ENCODE data around the gene BRD1. TPM values are rescaled to one million over a fixed set of nuclear protein-coding genes. Genes with fewer than 3 reads are reported as not detected.

The BRD1 gene
- total RNA-seq (100 to 1,000 TPM; 127 to 153 TPM), total RNA-seq (197 to 240 reads per million in 2 donors)

GRCh38 chr22:49827853-49828598 is at the start of gene BRD1:
BRD1 (minus strand) TSS chr22:49827873; CDS start chr22:49824317, 3,556 bp downstream.
- Mint-ChIP-seq H3K36me3 (ENCODE audit: low read depth) (peaks cover 7% of the 10 kb centered on the region), H3K27ac (peak within 1 kb of the TSS; percentile 97), H3K4me1 (peaks cover 39% of the 10 kb centered on the region), H3K4me3 (peak within 1 kb of the TSS; percentile 93), H3K27me3 (no peaks in the 10 kb centered on the region)
- no peaks in the 10 kb centered on the region for H3K9me3 ChIP-seq (ENCODE audit: control insufficient read depth, low read length, poor library complexity, severe bottlenecking)
- peak; percentile 69 for ATAC-seq
- peak; percentile 39 to 50 (median 46) for DNase-seq

DNA sequence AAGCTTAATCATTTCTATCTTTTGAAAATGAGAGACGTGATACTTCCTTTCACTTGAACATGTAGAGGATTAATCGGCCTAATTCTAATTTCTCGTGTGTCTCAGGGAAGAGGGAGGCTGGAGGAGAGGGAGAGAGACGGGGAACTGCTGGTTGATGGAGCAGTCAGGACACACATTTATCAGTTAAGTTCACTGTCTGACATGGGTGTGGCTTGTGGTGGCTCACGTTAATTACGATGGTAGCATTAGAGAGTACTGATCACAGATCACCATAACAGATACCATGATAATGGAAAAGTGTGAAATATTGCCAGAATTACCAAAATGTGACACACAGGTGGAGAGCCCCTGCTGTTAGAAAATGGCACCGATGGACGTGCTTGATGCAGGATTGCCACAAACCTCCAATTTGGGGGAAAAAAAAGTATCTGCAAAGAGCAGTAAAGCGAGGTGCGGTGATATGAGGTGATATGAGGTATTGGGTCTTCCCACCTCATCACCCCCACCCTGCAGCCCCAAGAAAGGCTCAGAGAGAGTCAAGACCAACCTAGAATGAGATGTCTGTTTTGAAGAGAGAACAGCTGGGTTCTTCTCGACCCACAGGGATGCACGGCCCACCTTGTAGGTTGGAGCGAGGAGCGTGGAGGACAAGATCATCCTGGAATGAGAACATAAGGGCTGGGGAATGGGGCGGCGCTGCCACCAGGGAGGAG is 45.7 kb upstream of the BRD1 start:
- ATAC-seq = no peak
- no peaks in the 10 kb centered on the region for H3K36me3 Mint-ChIP-seq (ENCODE audit: low read depth)
- no peaks in the 10 kb centered on the region for H3K27me3 Mint-ChIP-seq
- H3K27ac Mint-ChIP-seq = no peak overlapping the region
- H3K4me1 Mint-ChIP-seq = peaks cover 39% of the 10 kb centered on the region
- no peak overlapping the region for H3K4me3 Mint-ChIP-seq
- H3K9me3 ChIP-seq (ENCODE audit: control insufficient read depth, low read length, poor library complexity, severe bottlenecking) = no peaks in the 10 kb centered on the region
- DNase-seq = no peak

- H3K9me3 ChIP-seq (ENCODE audit: control insufficient read depth, low read length, poor library complexity, severe bottlenecking) = no peaks in the 10 kb centered on the region
- ATAC-seq = no peak
- peak overlapping the region; percentile 34 for H3K27ac Mint-ChIP-seq
- no peaks in the 10 kb centered on the region for H3K36me3 Mint-ChIP-seq (ENCODE audit: low read depth)
- peaks cover 46% of the 10 kb centered on the region for H3K4me1 Mint-ChIP-seq
- no peak overlapping the region for H3K4me3 Mint-ChIP-seq
- no peaks in the 10 kb centered on the region for H3K27me3 Mint-ChIP-seq
- DNase-seq = no peak
Observed at GRCh38 chr22:49872347-49872746, 44.7 kb upstream of the BRD1 start.

- H3K4me1 Mint-ChIP-seq = peaks cover 52% of the 10 kb centered on the region
Observed at GRCh38 chr22:49871482-49871881, 43.8 kb upstream of the BRD1 start.

GRCh38 chr22:49869845-49870712 is 42.4 kb upstream of the BRD1 start:
- no peaks in the 10 kb centered on the region for H3K36me3 Mint-ChIP-seq (ENCODE audit: low read depth)
- H3K27me3 Mint-ChIP-seq = no peaks in the 10 kb centered on the region
- H3K4me3 Mint-ChIP-seq = peak overlapping the region; percentile 46
- peak overlapping the region; percentile 70 for H3K27ac Mint-ChIP-seq
- H3K4me1 Mint-ChIP-seq = peaks cover 48% of the 10 kb centered on the region
- no peaks in the 10 kb centered on the region for H3K9me3 ChIP-seq (ENCODE audit: control insufficient read depth, low read length, poor library complexity, severe bottlenecking)
- no peak for DNase-seq
- ATAC-seq = peak; percentile 81

More at GRCh38 chr22:49871482-49871881, 43.8 kb upstream of the BRD1 start:
- no peak overlapping the region for H3K4me3 Mint-ChIP-seq
- DNase-seq (no peak), ATAC-seq (no peak)
- no peaks in the 10 kb centered on the region for H3K27me3 Mint-ChIP-seq
- peak overlapping the region; percentile 34 for H3K27ac Mint-ChIP-seq
- no peaks in the 10 kb centered on the region for H3K36me3 Mint-ChIP-seq (ENCODE audit: low read depth)
- H3K9me3 ChIP-seq (ENCODE audit: control insufficient read depth, low read length, poor library complexity, severe bottlenecking) = no peaks in the 10 kb centered on the region

- no peaks in the 10 kb centered on the region for H3K27me3 Mint-ChIP-seq
- ATAC-seq (no peak), DNase-seq (no peak)
- H3K9me3 ChIP-seq (ENCODE audit: control insufficient read depth, low read length, poor library complexity, severe bottlenecking) = no peaks in the 10 kb centered on the region
- H3K4me3 Mint-ChIP-seq = peak overlapping the region; percentile 46
- peaks cover 49% of the 10 kb centered on the region for H3K4me1 Mint-ChIP-seq
- H3K36me3 Mint-ChIP-seq (ENCODE audit: low read depth) = no peaks in the 10 kb centered on the region
- H3K27ac Mint-ChIP-seq = peak overlapping the region; percentile 95
Observed at GRCh38 chr22:49869086-49869830, 41.6 kb upstream of the BRD1 start.

DNA sequence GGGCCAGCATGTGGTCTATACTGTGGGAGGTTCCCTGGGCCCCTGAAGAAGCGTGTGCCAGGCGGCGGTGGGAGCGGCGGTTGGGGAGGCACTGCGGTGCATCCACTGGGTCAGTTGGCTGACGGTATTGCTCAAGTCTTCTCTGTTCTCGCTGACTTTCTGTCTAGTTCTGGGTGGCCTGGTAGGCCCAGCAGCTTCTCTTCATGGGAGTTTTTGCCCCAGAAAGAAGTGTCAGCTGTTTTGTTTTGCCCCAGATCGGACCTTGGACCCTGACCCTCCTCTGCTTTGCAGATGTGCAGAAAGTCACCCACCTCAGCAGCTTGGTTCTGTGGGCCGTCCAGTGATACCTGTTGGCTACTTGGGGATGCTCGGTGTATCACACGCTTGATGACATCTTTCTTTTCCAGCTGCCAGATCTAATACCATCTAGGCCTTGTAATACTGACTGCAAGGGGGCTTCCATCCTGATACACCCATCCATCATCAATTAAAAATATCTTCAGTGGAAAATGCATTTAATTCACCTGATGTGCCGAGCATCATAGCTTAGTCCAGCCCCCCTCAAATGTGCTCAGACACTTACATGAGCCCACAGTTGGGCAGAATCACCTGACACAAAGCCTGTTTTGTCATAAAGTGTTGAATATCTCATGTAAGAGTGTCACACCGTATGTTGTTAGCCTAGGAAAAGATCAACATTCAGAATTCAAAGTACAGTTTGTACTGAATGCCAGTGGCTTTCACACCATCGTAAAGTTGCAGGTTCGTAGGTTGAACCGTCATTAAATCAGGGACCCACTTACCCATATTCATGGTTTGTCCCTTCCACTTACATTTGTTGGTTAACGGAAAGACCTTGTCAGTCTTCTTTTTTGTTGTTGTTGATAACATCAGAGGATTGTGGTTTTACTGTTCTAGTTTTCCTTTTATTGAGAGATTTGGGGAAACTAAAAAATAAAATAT is 39.9 kb upstream of the BRD1 start:
- H3K4me1 Mint-ChIP-seq = peaks cover 52% of the 10 kb centered on the region
- no peaks in the 10 kb centered on the region for H3K9me3 ChIP-seq (ENCODE audit: control insufficient read depth, low read length, poor library complexity, severe bottlenecking)
- DNase-seq (no peak), ATAC-seq (peak; percentile 68)
- H3K4me3 Mint-ChIP-seq = peak overlapping the region; percentile 83
- no peaks in the 10 kb centered on the region for H3K27me3 Mint-ChIP-seq
- no peaks in the 10 kb centered on the region for H3K36me3 Mint-ChIP-seq (ENCODE audit: low read depth)
- peak overlapping the region; percentile 95 for H3K27ac Mint-ChIP-seq

- peak overlapping the region; percentile 95 for H3K27ac Mint-ChIP-seq
- H3K36me3 Mint-ChIP-seq (ENCODE audit: low read depth) = no peaks in the 10 kb centered on the region
- no peak for ATAC-seq
- peaks cover 53% of the 10 kb centered on the region for H3K4me1 Mint-ChIP-seq
- H3K9me3 ChIP-seq (ENCODE audit: control insufficient read depth, low read length, poor library complexity, severe bottlenecking) = no peaks in the 10 kb centered on the region
- peak overlapping the region; percentile 83 for H3K4me3 Mint-ChIP-seq
- no peak for DNase-seq
- H3K27me3 Mint-ChIP-seq = no peaks in the 10 kb centered on the region
Observed at GRCh38 chr22:49866646-49867045, 39.0 kb upstream of the BRD1 start.

DNA sequence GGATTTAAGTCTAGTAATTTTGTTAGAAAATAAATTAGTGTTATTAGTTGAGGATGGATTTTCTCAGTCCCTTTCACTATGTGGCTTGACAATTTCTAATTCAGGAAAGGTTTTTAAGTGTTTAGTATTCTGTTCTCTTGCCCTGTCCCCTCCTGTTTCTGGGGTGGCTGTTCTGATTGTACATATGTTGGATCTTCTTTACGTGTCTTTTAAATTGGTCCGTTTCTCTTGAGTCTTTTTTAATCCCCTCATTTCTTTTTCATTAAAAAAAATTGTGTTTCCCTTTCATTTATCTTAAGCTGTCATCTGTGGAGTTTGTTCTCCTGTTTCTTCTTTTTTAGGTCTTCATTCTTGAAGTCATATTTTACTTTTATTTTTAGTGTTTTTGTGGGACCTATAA is 38.5 kb upstream of the BRD1 start:
- H3K36me3 Mint-ChIP-seq (ENCODE audit: low read depth) = no peaks in the 10 kb centered on the region
- no peaks in the 10 kb centered on the region for H3K27me3 Mint-ChIP-seq
- DNase-seq = no peak
- ATAC-seq = no peak
- no peak overlapping the region for H3K4me3 Mint-ChIP-seq
- H3K27ac Mint-ChIP-seq = peak overlapping the region; percentile 95
- H3K4me1 Mint-ChIP-seq = peaks cover 54% of the 10 kb centered on the region
- H3K9me3 ChIP-seq (ENCODE audit: control insufficient read depth, low read length, poor library complexity, severe bottlenecking) = no peaks in the 10 kb centered on the region

DNA sequence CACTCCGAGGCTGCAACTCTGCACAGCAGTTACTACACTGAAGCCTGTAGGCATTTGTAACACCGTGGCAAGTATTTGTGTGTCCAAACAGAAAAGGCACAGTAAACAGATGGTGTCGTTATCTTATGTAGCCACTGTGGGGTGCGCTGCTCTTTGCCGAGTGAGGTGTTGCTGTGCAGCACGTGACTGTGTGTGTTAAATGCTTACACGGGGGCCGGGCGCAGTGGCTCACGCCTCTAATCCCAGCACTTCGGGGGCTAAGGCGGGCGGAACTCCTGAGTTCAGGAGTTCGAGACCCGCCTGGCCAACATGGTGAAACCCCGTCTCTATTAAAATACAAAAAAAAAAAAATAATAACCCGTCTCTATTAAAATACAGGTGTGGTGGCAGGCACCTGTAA is 37.5 kb upstream of the BRD1 start:
- no peak overlapping the region for H3K27ac Mint-ChIP-seq
- H3K27me3 Mint-ChIP-seq = no peaks in the 10 kb centered on the region
- H3K4me1 Mint-ChIP-seq = peaks cover 48% of the 10 kb centered on the region
- no peaks in the 10 kb centered on the region for H3K9me3 ChIP-seq (ENCODE audit: control insufficient read depth, low read length, poor library complexity, severe bottlenecking)
- no peaks in the 10 kb centered on the region for H3K36me3 Mint-ChIP-seq (ENCODE audit: low read depth)
- no peak overlapping the region for H3K4me3 Mint-ChIP-seq
- ATAC-seq = no peak
- no peak for DNase-seq

- peak; percentile 44 for ATAC-seq
Observed at GRCh38 chr22:49863931-49864330, 36.3 kb upstream of the BRD1 start.

GRCh38 chr22:49862496-49862776 is 34.8 kb upstream of the BRD1 start:
- Mint-ChIP-seq H3K36me3 (ENCODE audit: low read depth) (no peaks in the 10 kb centered on the region), H3K27ac (no peak overlapping the region), H3K4me1 (peaks cover 36% of the 10 kb centered on the region), H3K4me3 (no peak overlapping the region), H3K27me3 (no peaks in the 10 kb centered on the region)
- DNase-seq (no peak), ATAC-seq (no peak)
- H3K9me3 ChIP-seq (ENCODE audit: control insufficient read depth, low read length, poor library complexity, severe bottlenecking) = no peaks in the 10 kb centered on the region

More at GRCh38 chr22:49863931-49864330, 36.3 kb upstream of the BRD1 start:
- H3K36me3 Mint-ChIP-seq (ENCODE audit: low read depth) = no peaks in the 10 kb centered on the region
- no peak for DNase-seq
- H3K4me1 Mint-ChIP-seq = peaks cover 42% of the 10 kb centered on the region
- H3K27ac Mint-ChIP-seq = peak overlapping the region; percentile 80
- peak overlapping the region; percentile 21 for H3K4me3 Mint-ChIP-seq
- H3K27me3 Mint-ChIP-seq = no peaks in the 10 kb centered on the region
- H3K9me3 ChIP-seq (ENCODE audit: control insufficient read depth, low read length, poor library complexity, severe bottlenecking) = no peaks in the 10 kb centered on the region
